WTC11 (cell line): Measurements from ENCODE around the gene PDE11A. TPM values are rescaled to one million over a fixed set of nuclear protein-coding genes. Genes with fewer than 3 reads are reported as not detected.

Source experiments
- ATAC-seq: fragments of 200-7000 bp; cut with Tn5 transposase; 2 replicates; pipeline ENCODE4 v1.10.0; 2021; ENCODE audit warnings: mild to moderate bottlenecking, moderate library complexity
- CTCF ChIA-PET: fragments of 300-600 bp; sonication (Branson Sonifier 250); formaldehyde crosslinking; loops from one replicate; lab custom pipeline; 2021; ENCODE audit warnings: antibody characterized with exemption; lab: Charles Lee
- POLR2A ChIA-PET: fragments of 350-600 bp; sonication (Branson Sonifier 250); formaldehyde crosslinking; loops from one replicate; lab custom pipeline; 2021; ENCODE audit warnings: antibody characterized with exemption; lab: Charles Lee
- DNase-seq: peaks from one replicate; pipeline ENCODE4 v3.0.0; 2021; ENCODE audit warnings: low spot score
- H3K27ac Mint-ChIP-seq: 2 replicates; pipeline ENCODE4 v1.8.0; 2021; ENCODE audit warnings: mixed read lengths
- H3K27me3 Mint-ChIP-seq: 2 replicates; pipeline ENCODE4 v1.8.0; 2021; ENCODE audit warnings: low read depth, mild to moderate bottlenecking, moderate library complexity, mixed read lengths
- H3K36me3 Mint-ChIP-seq: 2 replicates; pipeline ENCODE4 v1.8.0; 2021; ENCODE audit warnings: mixed read lengths
- H3K4me1 Mint-ChIP-seq: 2 replicates; pipeline ENCODE4 v1.8.0; 2022; ENCODE audit warnings: mixed read lengths
- H3K4me3 Mint-ChIP-seq: 2 replicates; pipeline ENCODE4 v1.8.0; 2021; ENCODE audit warnings: mild to moderate bottlenecking, moderate library complexity, mixed read lengths
- H3K9me3 Mint-ChIP-seq: 2 replicates; pipeline ENCODE4 v1.8.0; 2021; ENCODE audit warnings: mixed read lengths
- CREB1 ChIP-seq: sonication (generic); formaldehyde crosslinking; IDR thresholded peaks from 2 replicates; pipeline ENCODE4 v1.8.0; 2023; ENCODE audit warnings: mild to moderate bottlenecking, missing genetic modification reagents
- CREM ChIP-seq: sonication (generic); formaldehyde crosslinking; IDR thresholded peaks from 2 replicates; pipeline ENCODE4 v1.8.1; 2022; ENCODE audit warnings: mild to moderate bottlenecking, missing genetic modification reagents, moderate library complexity
- ELF4 ChIP-seq: sonication (generic); formaldehyde crosslinking; IDR thresholded peaks from 2 replicates; pipeline ENCODE4 v1.8.1; 2022; ENCODE audit warnings: low read depth, mild to moderate bottlenecking, moderate library complexity, missing genetic modification reagents
- EMX1 ChIP-seq: fragments of 250-450 bp; sonication (Bioruptor Pico); IDR thresholded peaks from 2 replicates; pipeline ENCODE4 v1.8.0; 2021; ENCODE audit warnings: mild to moderate bottlenecking
- HMGA2 ChIP-seq: fragments of 250-450 bp; sonication (Bioruptor Pico); IDR thresholded peaks from 2 replicates; pipeline ENCODE4 v1.4.0; 2021; ENCODE audit warnings: mild to moderate bottlenecking, moderate library complexity
- NFYB ChIP-seq: sonication (generic); formaldehyde crosslinking; conservative IDR thresholded peaks from 2 replicates; pipeline ENCODE4 v1.8.0; 2022; ENCODE audit warnings: low read depth, missing genetic modification reagents
- PRRX2 ChIP-seq: fragments of 250-450 bp; sonication (Bioruptor Pico); IDR thresholded peaks from 2 replicates; pipeline ENCODE4 v1.8.0; 2021; ENCODE audit warnings: mild to moderate bottlenecking
- RELA ChIP-seq: sonication (generic); formaldehyde crosslinking; IDR thresholded peaks from 2 replicates; pipeline ENCODE4 v1.8.1; 2022; ENCODE audit warnings: missing genetic modification reagents, mild to moderate bottlenecking, borderline replicate concordance
- TEAD4 ChIP-seq: sonication (generic); formaldehyde crosslinking; IDR thresholded peaks from 2 replicates; pipeline ENCODE4 v1.8.0; 2022; ENCODE audit warnings: mild to moderate bottlenecking, missing genetic modification reagents
- ZNF416 ChIP-seq: fragments of 250-450 bp; sonication (Bioruptor Pico); IDR thresholded peaks from 2 replicates; pipeline ENCODE4 v1.9.0; 2021; ENCODE audit warnings: mild to moderate bottlenecking, inconsistent platforms
- ZNF671 ChIP-seq: fragments of 250-450 bp; sonication (Bioruptor Pico); IDR thresholded peaks from 2 replicates; pipeline ENCODE4 v1.8.0; 2021; ENCODE audit warnings: mild to moderate bottlenecking
- total RNA-seq: library from RNA; stranded (reverse); gene quantifications from 3 replicates; pipeline ENCODE4 v1.2.3, GENCODE V29; 2021
- TF ChIP-seq, protein P1 (sequence below): fragments of 250-450 bp; sonication (Bioruptor Pico); IDR thresholded peaks from 2 replicates; pipeline ENCODE4 v1.9.0; 2021; ENCODE audit warnings: mild to moderate bottlenecking, borderline replicate concordance
- TF ChIP-seq, protein P2 (sequence below): fragments of 250-450 bp; sonication (Bioruptor Pico); IDR thresholded peaks from 2 replicates; pipeline ENCODE4 v1.9.0; 2021; ENCODE audit warnings: mild to moderate bottlenecking
- TF ChIP-seq, protein P3 (sequence below): sonication (generic); formaldehyde crosslinking; IDR thresholded peaks from 2 replicates; pipeline ENCODE4 v1.8.1; 2022; ENCODE audit warnings: low read depth, missing genetic modification reagents, borderline replicate concordance
- TF ChIP-seq, protein P4 (sequence below): fragments of 250-450 bp; sonication (Bioruptor Pico); IDR thresholded peaks from 2 replicates; pipeline ENCODE4 v1.9.0; 2021; ENCODE audit warnings: moderate library complexity, mild to moderate bottlenecking, inconsistent platforms, borderline replicate concordance
- TF ChIP-seq, protein P5 (sequence below): sonication (generic); formaldehyde crosslinking; conservative IDR thresholded peaks from 2 replicates; pipeline ENCODE4 v1.8.1; 2023; ENCODE audit warnings: mild to moderate bottlenecking, low read depth, missing genetic modification reagents, moderate library complexity

Gene PDE11A
- total RNA-seq, 1 experiment from 2014 or later: 0.13 TPM

DNA sequence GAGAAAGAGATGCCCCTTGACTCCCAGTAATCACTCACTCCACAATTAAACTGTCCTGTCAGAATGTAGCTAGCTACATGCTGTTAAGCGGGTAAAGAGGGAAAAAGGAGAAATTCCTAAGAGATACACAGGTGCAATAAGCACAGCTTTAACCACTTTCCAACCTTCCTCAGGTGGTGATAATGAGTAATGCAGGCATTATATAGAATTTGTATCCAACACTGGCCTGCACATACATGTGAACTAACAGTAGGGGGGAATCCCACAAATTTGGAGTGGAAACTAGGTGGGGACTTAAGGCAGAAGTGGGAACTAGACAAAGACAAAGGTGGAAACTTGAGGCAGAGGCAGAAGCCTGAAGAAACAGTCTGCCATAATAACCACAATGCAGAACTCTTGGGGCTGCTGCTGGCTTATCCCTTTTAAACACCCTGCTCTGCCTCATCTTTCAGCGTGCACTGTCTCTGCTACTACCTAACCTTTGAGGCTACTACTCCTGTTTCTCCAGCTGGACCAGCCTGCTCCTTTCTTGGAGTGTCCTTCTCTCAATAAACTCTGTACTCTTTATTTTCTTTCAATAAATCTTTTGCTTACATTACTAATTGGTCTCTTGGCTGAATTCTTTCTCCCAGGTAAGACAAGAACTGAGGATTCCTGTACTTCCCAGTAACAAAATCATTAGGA lies 259.7 kb downstream of the PDE11A start:
- DNase-seq (no peak), ATAC-seq (peak; percentile 34; the same call in 1 of the 2 replicates)
- no peaks in the 10 kb centered on the region; the same call in 1 of the 2 replicates for H3K27me3 Mint-ChIP-seq
- no peaks in the 10 kb centered on the region; the same call in 1 of the 2 replicates for H3K36me3 Mint-ChIP-seq
- peaks cover 11% of the 10 kb centered on the region for H3K9me3 Mint-ChIP-seq
- CTCF ChIA-PET: interaction anchor here (0.5 to 1.1 kb wide), 3 partner anchors 13 to 1175 kb away, joined by 4 to 6 read pairs (median 5); no protein-coding TSS in a partner anchor
- no peak overlapping the region for H3K27ac Mint-ChIP-seq
- TF ChIP-seq CREM (CRISPR knock-in tag) (no peak), EMX1 (CRISPR knock-in tag) (no peak), CREB1 (no peak), HMGA2 (CRISPR knock-in tag) (no peak), TEAD4 (no peak), ZNF416 (CRISPR knock-in tag) (no peak)
- H3K4me1 Mint-ChIP-seq: no peaks in the 10 kb centered on the region; the same call in 1 of the 2 replicates
- no peak overlapping the region for H3K4me3 Mint-ChIP-seq
- POLR2A ChIA-PET: no interaction called here

DNA sequence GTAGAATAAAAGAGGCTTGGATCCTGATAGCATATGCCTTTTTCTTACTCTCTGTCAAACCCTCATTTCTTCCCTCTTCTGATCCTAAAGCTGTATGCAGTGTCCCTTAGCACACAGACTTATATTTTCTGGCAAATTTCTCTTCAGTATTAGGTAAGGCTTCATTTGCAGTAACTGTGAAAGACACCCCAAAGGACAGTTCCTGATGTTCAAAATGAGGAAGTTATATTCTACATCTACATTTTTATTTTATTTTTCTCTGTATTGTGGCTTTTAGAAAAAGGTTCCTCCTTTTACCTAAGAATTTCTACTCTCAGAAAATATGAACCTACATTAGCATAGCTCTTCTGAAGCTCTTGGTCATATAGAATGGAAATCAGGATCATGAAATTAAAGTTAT lies 261.7 kb downstream of the PDE11A start:
- no peaks in the 10 kb centered on the region; the same call in 1 of the 2 replicates for H3K4me1 Mint-ChIP-seq
- TF ChIP-seq, protein P1, sequence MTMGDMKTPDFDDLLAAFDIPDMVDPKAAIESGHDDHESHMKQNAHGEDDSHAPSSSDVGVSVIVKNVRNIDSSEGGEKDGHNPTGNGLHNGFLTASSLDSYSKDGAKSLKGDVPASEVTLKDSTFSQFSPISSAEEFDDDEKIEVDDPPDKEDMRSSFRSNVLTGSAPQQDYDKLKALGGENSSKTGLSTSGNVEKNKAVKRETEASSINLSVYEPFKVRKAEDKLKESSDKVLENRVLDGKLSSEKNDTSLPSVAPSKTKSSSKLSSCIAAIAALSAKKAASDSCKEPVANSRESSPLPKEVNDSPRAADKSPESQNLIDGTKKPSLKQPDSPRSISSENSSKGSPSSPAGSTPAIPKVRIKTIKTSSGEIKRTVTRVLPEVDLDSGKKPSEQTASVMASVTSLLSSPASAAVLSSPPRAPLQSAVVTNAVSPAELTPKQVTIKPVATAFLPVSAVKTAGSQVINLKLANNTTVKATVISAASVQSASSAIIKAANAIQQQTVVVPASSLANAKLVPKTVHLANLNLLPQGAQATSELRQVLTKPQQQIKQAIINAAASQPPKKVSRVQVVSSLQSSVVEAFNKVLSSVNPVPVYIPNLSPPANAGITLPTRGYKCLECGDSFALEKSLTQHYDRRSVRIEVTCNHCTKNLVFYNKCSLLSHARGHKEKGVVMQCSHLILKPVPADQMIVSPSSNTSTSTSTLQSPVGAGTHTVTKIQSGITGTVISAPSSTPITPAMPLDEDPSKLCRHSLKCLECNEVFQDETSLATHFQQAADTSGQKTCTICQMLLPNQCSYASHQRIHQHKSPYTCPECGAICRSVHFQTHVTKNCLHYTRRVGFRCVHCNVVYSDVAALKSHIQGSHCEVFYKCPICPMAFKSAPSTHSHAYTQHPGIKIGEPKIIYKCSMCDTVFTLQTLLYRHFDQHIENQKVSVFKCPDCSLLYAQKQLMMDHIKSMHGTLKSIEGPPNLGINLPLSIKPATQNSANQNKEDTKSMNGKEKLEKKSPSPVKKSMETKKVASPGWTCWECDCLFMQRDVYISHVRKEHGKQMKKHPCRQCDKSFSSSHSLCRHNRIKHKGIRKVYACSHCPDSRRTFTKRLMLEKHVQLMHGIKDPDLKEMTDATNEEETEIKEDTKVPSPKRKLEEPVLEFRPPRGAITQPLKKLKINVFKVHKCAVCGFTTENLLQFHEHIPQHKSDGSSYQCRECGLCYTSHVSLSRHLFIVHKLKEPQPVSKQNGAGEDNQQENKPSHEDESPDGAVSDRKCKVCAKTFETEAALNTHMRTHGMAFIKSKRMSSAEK (CRISPR knock-in tag): no peak
- TF ChIP-seq ELF4 (CRISPR knock-in tag): no peak
- H3K9me3 Mint-ChIP-seq: peaks cover 17% of the 10 kb centered on the region
- CTCF ChIA-PET: no interaction called here
- no peaks in the 10 kb centered on the region; the same call in 1 of the 2 replicates for H3K36me3 Mint-ChIP-seq
- H3K27ac Mint-ChIP-seq: no peak overlapping the region
- no peak overlapping the region for H3K4me3 Mint-ChIP-seq
- H3K27me3 Mint-ChIP-seq: no peaks in the 10 kb centered on the region; the same call in 1 of the 2 replicates
- DNase-seq (no peak), ATAC-seq (no peak)
- POLR2A ChIA-PET: no interaction called here

DNA sequence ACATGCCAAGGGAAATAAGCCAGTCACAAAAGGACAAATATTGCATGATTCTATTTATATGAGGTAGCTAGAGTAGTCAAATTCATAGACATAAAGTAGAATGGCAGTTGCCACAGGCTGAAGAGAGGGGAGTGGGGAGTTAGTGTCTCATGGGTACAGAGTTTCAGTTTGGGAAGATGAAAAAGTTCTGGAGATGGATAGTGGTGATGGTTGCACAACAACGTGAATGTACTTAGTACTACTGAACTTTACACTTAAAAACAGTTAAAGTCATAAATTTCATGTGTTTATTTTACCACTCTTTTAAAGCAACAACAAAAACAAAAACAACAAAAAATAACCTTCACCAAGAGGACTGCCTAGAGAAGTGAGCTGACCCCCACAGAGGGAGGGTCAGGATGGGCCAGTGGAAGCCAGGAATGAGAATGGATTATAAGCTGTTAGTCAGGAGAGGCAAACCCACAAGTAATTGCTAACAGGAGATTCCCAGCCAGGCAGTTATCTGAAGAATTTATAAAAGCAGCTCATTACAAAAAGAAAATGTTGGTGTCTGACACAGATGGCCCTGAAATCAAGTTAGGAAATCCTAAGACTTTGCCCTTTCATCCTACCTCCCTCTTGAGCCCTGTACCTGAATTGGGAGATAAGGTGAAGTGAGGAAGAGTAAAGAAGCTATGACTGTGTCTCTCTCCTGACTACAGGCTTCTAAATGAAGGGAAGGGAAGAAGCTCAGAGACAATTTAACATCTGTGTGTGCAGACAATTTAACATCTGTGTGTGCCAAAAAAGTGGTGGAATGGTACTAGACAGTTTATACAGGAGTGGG lies 263.4 kb downstream of the PDE11A start:
- H3K27me3 Mint-ChIP-seq: no peaks in the 10 kb centered on the region; the same call in 1 of the 2 replicates
- H3K9me3 Mint-ChIP-seq: peaks cover 25% of the 10 kb centered on the region
- no peaks in the 10 kb centered on the region; the same call in 1 of the 2 replicates for H3K4me1 Mint-ChIP-seq
- ATAC-seq (no peak), DNase-seq (no peak)
- no peak overlapping the region for H3K27ac Mint-ChIP-seq
- ChIA-PET CTCF (interaction anchor here (2.6 kb wide), 1 partner anchor 10 kb away, joined by 12 read pairs; no protein-coding TSS in a partner anchor), POLR2A (no interaction called here)
- no peaks in the 10 kb centered on the region; the same call in 1 of the 2 replicates for H3K36me3 Mint-ChIP-seq
- no peak overlapping the region for H3K4me3 Mint-ChIP-seq
- TF ChIP-seq PRRX2 (CRISPR knock-in tag) (no peak), NFYB (CRISPR knock-in tag) (no peak), ZNF671 (CRISPR knock-in tag) (no peak), CREM (CRISPR knock-in tag) (no peak), RELA (CRISPR knock-in tag) (no peak)
- TF ChIP-seq, protein P2, sequence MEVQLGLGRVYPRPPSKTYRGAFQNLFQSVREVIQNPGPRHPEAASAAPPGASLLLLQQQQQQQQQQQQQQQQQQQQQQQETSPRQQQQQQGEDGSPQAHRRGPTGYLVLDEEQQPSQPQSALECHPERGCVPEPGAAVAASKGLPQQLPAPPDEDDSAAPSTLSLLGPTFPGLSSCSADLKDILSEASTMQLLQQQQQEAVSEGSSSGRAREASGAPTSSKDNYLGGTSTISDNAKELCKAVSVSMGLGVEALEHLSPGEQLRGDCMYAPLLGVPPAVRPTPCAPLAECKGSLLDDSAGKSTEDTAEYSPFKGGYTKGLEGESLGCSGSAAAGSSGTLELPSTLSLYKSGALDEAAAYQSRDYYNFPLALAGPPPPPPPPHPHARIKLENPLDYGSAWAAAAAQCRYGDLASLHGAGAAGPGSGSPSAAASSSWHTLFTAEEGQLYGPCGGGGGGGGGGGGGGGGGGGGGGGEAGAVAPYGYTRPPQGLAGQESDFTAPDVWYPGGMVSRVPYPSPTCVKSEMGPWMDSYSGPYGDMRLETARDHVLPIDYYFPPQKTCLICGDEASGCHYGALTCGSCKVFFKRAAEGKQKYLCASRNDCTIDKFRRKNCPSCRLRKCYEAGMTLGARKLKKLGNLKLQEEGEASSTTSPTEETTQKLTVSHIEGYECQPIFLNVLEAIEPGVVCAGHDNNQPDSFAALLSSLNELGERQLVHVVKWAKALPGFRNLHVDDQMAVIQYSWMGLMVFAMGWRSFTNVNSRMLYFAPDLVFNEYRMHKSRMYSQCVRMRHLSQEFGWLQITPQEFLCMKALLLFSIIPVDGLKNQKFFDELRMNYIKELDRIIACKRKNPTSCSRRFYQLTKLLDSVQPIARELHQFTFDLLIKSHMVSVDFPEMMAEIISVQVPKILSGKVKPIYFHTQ: no peak
- TF ChIP-seq, protein P3, sequence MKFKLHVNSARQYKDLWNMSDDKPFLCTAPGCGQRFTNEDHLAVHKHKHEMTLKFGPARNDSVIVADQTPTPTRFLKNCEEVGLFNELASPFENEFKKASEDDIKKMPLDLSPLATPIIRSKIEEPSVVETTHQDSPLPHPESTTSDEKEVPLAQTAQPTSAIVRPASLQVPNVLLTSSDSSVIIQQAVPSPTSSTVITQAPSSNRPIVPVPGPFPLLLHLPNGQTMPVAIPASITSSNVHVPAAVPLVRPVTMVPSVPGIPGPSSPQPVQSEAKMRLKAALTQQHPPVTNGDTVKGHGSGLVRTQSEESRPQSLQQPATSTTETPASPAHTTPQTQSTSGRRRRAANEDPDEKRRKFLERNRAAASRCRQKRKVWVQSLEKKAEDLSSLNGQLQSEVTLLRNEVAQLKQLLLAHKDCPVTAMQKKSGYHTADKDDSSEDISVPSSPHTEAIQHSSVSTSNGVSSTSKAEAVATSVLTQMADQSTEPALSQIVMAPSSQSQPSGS (CRISPR knock-in tag): no peak
- TF ChIP-seq, protein P4, sequence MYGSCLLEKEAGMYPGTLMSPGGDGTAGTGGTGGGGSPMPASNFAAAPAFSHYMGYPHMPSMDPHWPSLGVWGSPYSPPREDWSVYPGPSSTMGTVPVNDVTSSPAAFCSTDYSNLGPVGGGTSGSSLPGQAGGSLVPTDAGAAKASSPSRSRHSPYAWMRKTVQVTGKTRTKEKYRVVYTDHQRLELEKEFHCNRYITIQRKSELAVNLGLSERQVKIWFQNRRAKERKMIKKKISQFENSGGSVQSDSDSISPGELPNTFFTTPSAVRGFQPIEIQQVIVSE: no peak
- TF ChIP-seq, protein P5, sequence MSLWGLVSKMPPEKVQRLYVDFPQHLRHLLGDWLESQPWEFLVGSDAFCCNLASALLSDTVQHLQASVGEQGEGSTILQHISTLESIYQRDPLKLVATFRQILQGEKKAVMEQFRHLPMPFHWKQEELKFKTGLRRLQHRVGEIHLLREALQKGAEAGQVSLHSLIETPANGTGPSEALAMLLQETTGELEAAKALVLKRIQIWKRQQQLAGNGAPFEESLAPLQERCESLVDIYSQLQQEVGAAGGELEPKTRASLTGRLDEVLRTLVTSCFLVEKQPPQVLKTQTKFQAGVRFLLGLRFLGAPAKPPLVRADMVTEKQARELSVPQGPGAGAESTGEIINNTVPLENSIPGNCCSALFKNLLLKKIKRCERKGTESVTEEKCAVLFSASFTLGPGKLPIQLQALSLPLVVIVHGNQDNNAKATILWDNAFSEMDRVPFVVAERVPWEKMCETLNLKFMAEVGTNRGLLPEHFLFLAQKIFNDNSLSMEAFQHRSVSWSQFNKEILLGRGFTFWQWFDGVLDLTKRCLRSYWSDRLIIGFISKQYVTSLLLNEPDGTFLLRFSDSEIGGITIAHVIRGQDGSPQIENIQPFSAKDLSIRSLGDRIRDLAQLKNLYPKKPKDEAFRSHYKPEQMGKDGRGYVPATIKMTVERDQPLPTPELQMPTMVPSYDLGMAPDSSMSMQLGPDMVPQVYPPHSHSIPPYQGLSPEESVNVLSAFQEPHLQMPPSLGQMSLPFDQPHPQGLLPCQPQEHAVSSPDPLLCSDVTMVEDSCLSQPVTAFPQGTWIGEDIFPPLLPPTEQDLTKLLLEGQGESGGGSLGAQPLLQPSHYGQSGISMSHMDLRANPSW: no peak
